Measurements from ENCODE around the gene WDR41.
"Not testable (repeated sequence)": the region's sequence is repeated elsewhere in the genome, so short reads cannot be mapped to it uniquely, and the experiment has no call there.

Gene WDR41

GRCh38 chr5:77400645-77401044 lies 91.5 kb downstream of the WDR41 start:
- DNase-seq, result no peak

- DNase-seq, result no peak
Measured at GRCh38 chr5:77398896-77399295, 93.2 kb downstream of the WDR41 start.

- DNase-seq, result no peak
Measured at GRCh38 chr5:77398458-77398857, 93.7 kb downstream of the WDR41 start.

- no peak for DNase-seq
Measured at GRCh38 chr5:77397686-77398292, 94.3 kb downstream of the WDR41 start.

- DNase-seq, result no peak
Measured at GRCh38 chr5:77396017-77396416, 96.1 kb downstream of the WDR41 start.

GRCh38 chr5:77394064-77394715 lies 97.9 kb downstream of the WDR41 start:
- no peak for DNase-seq

GRCh38 chr5:77391240-77391765 lies 100.8 kb downstream of the WDR41 start:
- DNase-seq, result no peak

GRCh38 chr5:77390795-77391194 lies 101.3 kb downstream of the WDR41 start:
- DNase-seq, result no peak

GRCh38 chr5:77390221-77390620 lies 101.9 kb downstream of the WDR41 start:
- no peak for DNase-seq

GRCh38 chr5:77389746-77390145 lies 102.4 kb downstream of the WDR41 start:
- no peak for DNase-seq

GRCh38 chr5:77386340-77386739 lies 105.8 kb downstream of the WDR41 start:
- DNase-seq, result not testable (repeated sequence)

GRCh38 chr5:77383336-77383735 lies 108.8 kb downstream of the WDR41 start:
- not testable (repeated sequence) for DNase-seq

Measured in femur (tissue), 1 donor.